Measurements from ENCODE around the gene ITGAD.

DNA sequence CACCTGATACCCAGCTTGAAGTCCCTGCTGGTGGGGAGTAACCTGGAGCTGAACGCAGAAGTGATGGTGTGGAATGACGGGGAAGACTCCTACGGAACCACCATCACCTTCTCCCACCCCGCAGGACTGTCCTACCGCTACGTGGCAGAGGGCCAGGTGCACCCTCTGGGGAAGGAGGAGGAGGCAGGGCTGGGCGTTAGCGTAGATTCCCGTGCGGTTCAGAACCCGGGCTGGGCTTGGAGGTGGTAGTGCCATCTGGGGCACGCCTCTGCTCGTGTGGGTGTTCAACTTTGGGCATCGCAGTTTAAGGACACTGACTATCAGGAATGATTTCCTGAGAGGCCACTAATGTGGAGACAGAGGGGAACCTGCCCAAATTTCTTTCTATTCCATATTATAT lies 19.9 kb upstream of the ITGAD start:
- TF ChIP-seq, protein P1, sequence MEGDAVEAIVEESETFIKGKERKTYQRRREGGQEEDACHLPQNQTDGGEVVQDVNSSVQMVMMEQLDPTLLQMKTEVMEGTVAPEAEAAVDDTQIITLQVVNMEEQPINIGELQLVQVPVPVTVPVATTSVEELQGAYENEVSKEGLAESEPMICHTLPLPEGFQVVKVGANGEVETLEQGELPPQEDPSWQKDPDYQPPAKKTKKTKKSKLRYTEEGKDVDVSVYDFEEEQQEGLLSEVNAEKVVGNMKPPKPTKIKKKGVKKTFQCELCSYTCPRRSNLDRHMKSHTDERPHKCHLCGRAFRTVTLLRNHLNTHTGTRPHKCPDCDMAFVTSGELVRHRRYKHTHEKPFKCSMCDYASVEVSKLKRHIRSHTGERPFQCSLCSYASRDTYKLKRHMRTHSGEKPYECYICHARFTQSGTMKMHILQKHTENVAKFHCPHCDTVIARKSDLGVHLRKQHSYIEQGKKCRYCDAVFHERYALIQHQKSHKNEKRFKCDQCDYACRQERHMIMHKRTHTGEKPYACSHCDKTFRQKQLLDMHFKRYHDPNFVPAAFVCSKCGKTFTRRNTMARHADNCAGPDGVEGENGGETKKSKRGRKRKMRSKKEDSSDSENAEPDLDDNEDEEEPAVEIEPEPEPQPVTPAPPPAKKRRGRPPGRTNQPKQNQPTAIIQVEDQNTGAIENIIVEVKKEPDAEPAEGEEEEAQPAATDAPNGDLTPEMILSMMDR (IDR thresholded peaks at IDR 0.05): no peak
- TF ChIP-seq POLR2AphosphoS5 (IDR thresholded peaks at IDR 0.05): no peak

Measured in gastroesophageal sphincter (tissue), 3 donors.